ENCODE results near the gene VDAC1. TPM values are rescaled to one million over a fixed set of nuclear protein-coding genes. Genes with fewer than 3 reads are reported as not detected.
"Not testable (repeated sequence)": the region's sequence is repeated elsewhere in the genome, so short reads cannot be mapped to it uniquely, and the experiment has no call there.

Gene VDAC1
- total RNA-seq, 2 experiments from 2014 or later = 250 to 259 TPM

DNA sequence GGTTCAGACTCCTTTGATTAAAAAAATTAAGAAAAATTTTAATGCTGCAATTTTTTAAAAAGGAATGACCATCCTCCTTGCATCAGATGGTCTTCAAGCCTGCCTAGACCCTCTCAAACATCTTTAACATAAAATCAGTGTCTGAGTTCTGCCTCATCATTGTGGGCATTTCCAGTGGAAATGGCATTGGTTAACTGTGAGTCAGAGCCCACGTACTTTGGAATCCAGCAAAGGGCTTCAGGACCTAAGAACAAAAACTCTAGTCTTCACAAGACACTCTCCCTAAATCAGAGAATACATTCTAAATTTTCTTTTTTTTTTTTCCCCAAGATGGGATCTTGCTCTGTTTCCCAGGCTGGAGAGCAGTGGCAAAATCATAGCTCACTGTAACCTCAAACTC lies 26.9 kb downstream of the VDAC1 start:
- ChIA-PET CTCF (interaction anchor here (1.6 to 5.7 kb wide), 5 partner anchors 8 to 109 kb away, joined by 3 to 56 read pairs (median 10); partner anchors contain the start of gene C5orf15), POLR2A (no interaction called here)
- DNase-seq = no peak
- no peak overlapping the region for H3K4me3 Mint-ChIP-seq
- no peaks in the 10 kb centered on the region for H3K27me3 Mint-ChIP-seq (ENCODE audit: low read depth)
- peaks cover 17% of the 10 kb centered on the region for H3K4me1 Mint-ChIP-seq (ENCODE audit: low read depth)
- no peak for ATAC-seq
- no peaks in the 10 kb centered on the region for H3K9me3 Mint-ChIP-seq (ENCODE audit: insufficient read depth)
- peak overlapping the region; percentile 68 for H3K27ac Mint-ChIP-seq
- peaks cover 55% of the 10 kb centered on the region for H3K36me3 Mint-ChIP-seq (ENCODE audit: low read depth)

DNA sequence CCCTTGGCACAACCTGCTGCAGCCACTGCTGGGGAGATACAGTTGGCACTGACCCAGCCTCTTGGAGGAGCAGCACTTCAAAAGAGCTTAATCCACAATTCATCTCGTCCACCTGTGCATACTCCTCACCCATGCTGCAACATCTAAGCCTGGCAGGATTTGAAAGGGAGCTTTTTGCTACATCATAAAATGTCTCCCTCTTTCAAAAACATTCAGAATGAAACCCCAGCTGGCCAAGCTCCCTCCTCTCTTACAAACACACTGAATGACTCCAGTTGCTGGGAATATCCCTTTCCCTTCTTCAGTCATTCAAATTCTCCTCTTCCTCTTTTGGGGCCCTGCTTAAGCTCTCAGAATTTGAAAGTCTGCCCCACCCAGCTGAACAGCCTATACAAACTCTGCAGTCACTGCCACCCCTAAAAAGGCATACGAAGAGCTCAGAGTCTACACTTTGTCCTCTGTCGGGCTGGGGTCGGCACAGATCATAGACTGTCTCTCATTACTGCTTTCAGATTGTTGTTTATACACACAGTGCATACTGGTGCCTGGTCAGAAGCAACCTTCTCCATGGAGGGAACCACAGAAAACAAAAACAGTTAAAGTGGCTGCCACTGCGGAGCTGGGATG lies 27.5 kb downstream of the VDAC1 start:
- CTCF ChIA-PET = interaction anchor here (0.6 to 5.7 kb wide), 4 partner anchors 20 to 318 kb away, joined by 3 to 56 read pairs (median 4); no protein-coding TSS in a partner anchor
- POLR2A ChIA-PET = no interaction called here
- Mint-ChIP-seq H3K27ac (peak overlapping the region; percentile 14), H3K9me3 (ENCODE audit: insufficient read depth) (no peaks in the 10 kb centered on the region), H3K4me3 (no peak overlapping the region), H3K27me3 (ENCODE audit: low read depth) (no peaks in the 10 kb centered on the region), H3K4me1 (ENCODE audit: low read depth) (peaks cover 17% of the 10 kb centered on the region), H3K36me3 (ENCODE audit: low read depth) (peaks cover 56% of the 10 kb centered on the region)
- DNase-seq = no peak
- no peak for ATAC-seq

DNA sequence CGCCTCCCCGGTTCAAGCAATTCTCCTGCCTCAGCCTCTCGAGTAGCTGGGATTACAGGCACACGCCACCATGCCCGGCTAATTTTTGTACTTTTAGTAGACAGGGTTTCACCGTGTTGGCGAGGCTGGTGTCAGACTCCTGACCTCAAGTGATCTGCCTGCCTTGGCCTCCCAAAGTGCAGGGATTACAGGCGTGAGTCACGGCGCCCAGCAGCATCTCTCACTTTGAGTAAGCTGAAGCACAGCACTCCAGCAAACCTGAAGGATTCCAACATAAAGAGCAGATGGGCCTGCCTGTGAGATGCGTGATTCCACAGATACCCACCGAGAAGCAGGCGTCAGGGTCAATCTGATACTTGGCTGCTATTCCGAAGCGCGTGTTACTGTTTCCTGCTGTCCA lies 29.2 kb downstream of the VDAC1 start:
- H3K9me3 Mint-ChIP-seq (ENCODE audit: insufficient read depth); H3K27ac Mint-ChIP-seq; CTCF ChIA-PET; H3K4me1 Mint-ChIP-seq (ENCODE audit: low read depth); ATAC-seq; H3K4me3 Mint-ChIP-seq; DNase-seq; POLR2A ChIA-PET; H3K27me3 Mint-ChIP-seq (ENCODE audit: low read depth): not testable (repeated sequence)
- H3K36me3 Mint-ChIP-seq (ENCODE audit: low read depth) = peaks cover 56% of the 10 kb centered on the region

DNA sequence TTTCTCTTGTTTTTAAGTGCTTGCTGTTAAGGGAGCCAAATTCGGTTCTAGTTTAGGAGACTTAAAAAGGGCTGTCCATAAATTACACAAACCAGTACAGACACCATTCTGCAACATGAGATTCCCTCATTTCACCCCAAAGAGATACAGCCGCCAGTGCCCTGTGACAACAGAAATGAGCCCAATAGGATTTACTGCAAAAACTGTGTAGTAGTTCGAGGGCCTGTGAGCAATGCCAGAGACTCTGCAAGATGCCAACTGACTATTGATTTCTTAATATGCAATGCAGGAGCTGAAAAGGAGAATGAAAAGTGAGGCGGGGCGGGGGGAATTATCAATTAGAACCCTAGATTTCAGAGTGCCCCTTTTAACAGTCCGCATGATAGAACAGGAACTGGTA lies 30.6 kb downstream of the VDAC1 start:
- Mint-ChIP-seq H3K4me3 (no peak overlapping the region), H3K36me3 (ENCODE audit: low read depth) (peaks cover 50% of the 10 kb centered on the region), H3K9me3 (ENCODE audit: insufficient read depth) (no peaks in the 10 kb centered on the region), H3K27me3 (ENCODE audit: low read depth) (no peaks in the 10 kb centered on the region), H3K27ac (peak overlapping the region; percentile 43), H3K4me1 (ENCODE audit: low read depth) (peaks cover 19% of the 10 kb centered on the region)
- POLR2A ChIA-PET = no interaction called here
- DNase-seq = no peak
- ATAC-seq = no peak
- CTCF ChIA-PET = no interaction called here

DNA sequence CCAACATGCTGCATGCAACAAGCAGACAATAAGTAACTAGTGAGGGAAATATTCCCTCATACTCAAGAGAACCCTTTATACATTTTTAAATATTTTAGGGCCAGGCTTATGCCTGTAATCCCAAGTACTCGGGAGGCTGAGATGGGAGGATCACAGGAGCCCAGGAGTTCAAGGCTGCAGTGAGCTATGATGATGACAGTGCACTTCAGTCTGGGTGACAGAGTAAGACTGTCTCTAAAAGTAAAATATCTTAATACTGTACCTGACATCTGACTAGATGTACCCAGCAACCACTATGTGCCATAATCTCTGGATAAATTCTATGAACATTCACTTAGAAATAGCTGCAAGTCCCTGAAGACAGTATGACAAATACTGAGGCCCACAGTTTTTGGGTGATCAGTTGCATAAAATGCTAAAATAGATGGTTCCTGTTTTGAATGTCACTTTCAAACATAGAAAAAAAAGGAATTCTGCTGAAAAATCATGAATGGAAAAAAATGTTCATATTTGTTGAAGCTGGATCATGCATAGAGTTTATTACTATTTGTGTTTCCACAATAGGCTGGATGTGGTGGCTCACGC lies 34.4 kb downstream of the VDAC1 start:
- Mint-ChIP-seq H3K4me1 (ENCODE audit: low read depth) (peaks cover 33% of the 10 kb centered on the region), H3K27ac (peak overlapping the region; percentile 96), H3K36me3 (ENCODE audit: low read depth) (peaks cover 42% of the 10 kb centered on the region), H3K27me3 (ENCODE audit: low read depth) (no peaks in the 10 kb centered on the region), H3K9me3 (ENCODE audit: insufficient read depth) (no peaks in the 10 kb centered on the region), H3K4me3 (peak overlapping the region; percentile 97)
- CTCF ChIA-PET = interaction anchor here (0.8 to 2.9 kb wide), 4 partner anchors 10 to 130 kb away, joined by 3 to 31 read pairs (median 4); no protein-coding TSS in a partner anchor
- POLR2A ChIA-PET = interaction anchor here (1.7 kb wide), 1 partner anchor 255 kb away, joined by 6 read pairs; the partner anchor contains the start of gene PPP2CA
- ATAC-seq (no peak), DNase-seq (no peak)

- no peak for DNase-seq
- ChIA-PET POLR2A (interaction anchor here (0.6 to 1.7 kb wide), 6 partner anchors 177 to 1477 kb away, joined by 3 to 6 read pairs (median 4); partner anchors contain the start of genes PPP2CA and SKP1), CTCF (interaction anchor here (0.8 to 2.9 kb wide), 7 partner anchors 11 to 546 kb away, joined by 3 to 31 read pairs (median 3); no protein-coding TSS in a partner anchor)
- ATAC-seq = no peak
- Mint-ChIP-seq H3K9me3 (ENCODE audit: insufficient read depth) (no peaks in the 10 kb centered on the region), H3K4me3 (peak overlapping the region; percentile 97), H3K4me1 (ENCODE audit: low read depth) (peaks cover 38% of the 10 kb centered on the region), H3K27me3 (ENCODE audit: low read depth) (no peaks in the 10 kb centered on the region), H3K27ac (peak overlapping the region; percentile 96), H3K36me3 (ENCODE audit: low read depth) (peaks cover 43% of the 10 kb centered on the region)
Measured at GRCh38 chr5:133969654-133970324, 35.0 kb downstream of the VDAC1 start.

GRCh38 chr5:133968204-133968980 lies 36.4 kb downstream of the VDAC1 start, which contains the start of gene C5orf15:
Gene C5orf15 (minus strand): TSS chr5:133968625. CDS start chr5:133968584, 41 bp downstream.
- H3K27ac Mint-ChIP-seq = peak within 1 kb of the TSS; percentile 96
- H3K27me3 Mint-ChIP-seq (ENCODE audit: low read depth) = no peaks in the 10 kb centered on the region
- peaks cover 45% of the 10 kb centered on the region for H3K36me3 Mint-ChIP-seq (ENCODE audit: low read depth)
- H3K4me1 Mint-ChIP-seq (ENCODE audit: low read depth) = peaks cover 51% of the 10 kb centered on the region
- ATAC-seq = peak; percentile 97
- CTCF ChIA-PET = interaction anchor here (1.1 to 2.9 kb wide), 3 partner anchors 12 to 545 kb away, joined by 3 to 31 read pairs (median 3); no protein-coding TSS in a partner anchor
- POLR2A ChIA-PET = interaction anchor here (0.9 to 1.7 kb wide), 2 partner anchors 178 to 257 kb away, joined by 3 to 6 read pairs; partner anchors contain the start of gene PPP2CA
- peak; percentile 97 for DNase-seq
- H3K9me3 Mint-ChIP-seq (ENCODE audit: insufficient read depth) = peaks cover 7% of the 10 kb centered on the region
- H3K4me3 Mint-ChIP-seq = peak within 1 kb of the TSS; percentile 97

DNA sequence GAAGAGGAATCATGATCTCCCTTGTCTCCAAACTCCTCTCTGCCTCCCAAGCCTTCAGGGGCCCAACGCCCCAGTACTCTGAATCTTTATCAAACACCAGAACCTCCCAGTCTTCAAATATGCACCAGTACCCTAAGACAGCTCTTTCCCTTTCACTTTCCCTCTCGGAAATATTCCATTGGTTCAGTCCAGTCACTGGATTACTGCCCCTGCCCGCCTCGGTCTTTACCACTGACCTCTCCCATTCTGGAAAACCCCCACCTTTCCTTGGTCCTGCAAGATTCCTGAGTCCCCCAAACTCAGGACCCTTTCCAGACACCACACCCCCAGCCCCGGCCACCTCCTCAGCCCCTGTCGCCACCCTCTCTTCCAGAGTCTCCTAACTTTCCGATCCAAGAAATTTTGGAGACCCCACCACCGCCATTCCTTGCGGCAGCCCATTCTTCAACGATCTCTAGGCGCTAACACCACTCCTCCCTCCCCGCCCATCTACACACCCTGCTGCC lies 37.0 kb downstream of the VDAC1 start:
- POLR2A ChIA-PET = interaction anchor here (1.0 kb wide), 1 partner anchor 37 kb away, joined by 3 read pairs; the partner anchor contains the start of gene VDAC1
- no peak for DNase-seq

GRCh38 chr5:133967124-133967523 lies 37.7 kb downstream of the VDAC1 start:
- ATAC-seq = no peak
- peaks cover 63% of the 10 kb centered on the region for H3K4me1 Mint-ChIP-seq (ENCODE audit: low read depth)
- POLR2A ChIA-PET = interaction anchor here (1.0 kb wide), 1 partner anchor 38 kb away, joined by 3 read pairs; the partner anchor contains the start of gene VDAC1
- CTCF ChIA-PET = interaction anchor here (0.9 to 1.1 kb wide), 2 partner anchors 29 to 72 kb away, joined by 3 to 4 read pairs; no protein-coding TSS in a partner anchor
- peak overlapping the region; percentile 53 for H3K27ac Mint-ChIP-seq
- no peaks in the 10 kb centered on the region for H3K27me3 Mint-ChIP-seq (ENCODE audit: low read depth)
- no peak for DNase-seq
- peak overlapping the region; percentile 97 for H3K4me3 Mint-ChIP-seq
- H3K36me3 Mint-ChIP-seq (ENCODE audit: low read depth) = peaks cover 49% of the 10 kb centered on the region
- peaks cover 7% of the 10 kb centered on the region for H3K9me3 Mint-ChIP-seq (ENCODE audit: insufficient read depth)

More for the DNA sequence above, 37.0 kb downstream of the VDAC1 start:
- CTCF ChIA-PET = interaction anchor here (0.9 kb wide), 1 partner anchor 72 kb away, joined by 3 read pairs; no protein-coding TSS in a partner anchor
- Mint-ChIP-seq H3K27ac (peak overlapping the region; percentile 96), H3K4me3 (peak overlapping the region; percentile 97), H3K27me3 (ENCODE audit: low read depth) (no peaks in the 10 kb centered on the region), H3K36me3 (ENCODE audit: low read depth) (peaks cover 46% of the 10 kb centered on the region), H3K4me1 (ENCODE audit: low read depth) (peaks cover 57% of the 10 kb centered on the region), H3K9me3 (ENCODE audit: insufficient read depth) (peaks cover 7% of the 10 kb centered on the region)
- peak; percentile 31 for ATAC-seq

- ChIA-PET POLR2A (no interaction called here), CTCF (interaction anchor here (0.7 kb wide), 1 partner anchor 1071 kb away, joined by 3 read pairs; no protein-coding TSS in a partner anchor)
- Mint-ChIP-seq H3K36me3 (ENCODE audit: low read depth) (peaks cover 42% of the 10 kb centered on the region), H3K4me3 (no peak overlapping the region), H3K9me3 (ENCODE audit: insufficient read depth) (peaks cover 7% of the 10 kb centered on the region), H3K27me3 (ENCODE audit: low read depth) (no peaks in the 10 kb centered on the region), H3K4me1 (ENCODE audit: low read depth) (peaks cover 63% of the 10 kb centered on the region), H3K27ac (no peak overlapping the region)
- no peak for DNase-seq
- no peak for ATAC-seq
Measured at GRCh38 chr5:133966090-133966489, 38.7 kb downstream of the VDAC1 start.

Data from activated CD8-positive, alpha-beta T cell treated with anti-CD3 and anti-CD28 coated beads, Interleukin-2, amount 10 ng/mL, durations not matched to agents 7 days and 5 days (primary cell).